T-helper 9 cell (primary cell): ENCODE measurements around the gene COL25A1.

ENCODE experiments used
- DNase-seq: peaks from one replicate; pipeline ENCODE4 v3.0.0-alpha.2; 2020
- total RNA-seq, 2 donors: gene quantifications; one replicate each; lab custom pipeline; 2026; lab: John Stamatoyannopoulos, UW

Gene COL25A1
- total RNA-seq: 0 to 0.14 reads per million in 2 donors

DNA sequence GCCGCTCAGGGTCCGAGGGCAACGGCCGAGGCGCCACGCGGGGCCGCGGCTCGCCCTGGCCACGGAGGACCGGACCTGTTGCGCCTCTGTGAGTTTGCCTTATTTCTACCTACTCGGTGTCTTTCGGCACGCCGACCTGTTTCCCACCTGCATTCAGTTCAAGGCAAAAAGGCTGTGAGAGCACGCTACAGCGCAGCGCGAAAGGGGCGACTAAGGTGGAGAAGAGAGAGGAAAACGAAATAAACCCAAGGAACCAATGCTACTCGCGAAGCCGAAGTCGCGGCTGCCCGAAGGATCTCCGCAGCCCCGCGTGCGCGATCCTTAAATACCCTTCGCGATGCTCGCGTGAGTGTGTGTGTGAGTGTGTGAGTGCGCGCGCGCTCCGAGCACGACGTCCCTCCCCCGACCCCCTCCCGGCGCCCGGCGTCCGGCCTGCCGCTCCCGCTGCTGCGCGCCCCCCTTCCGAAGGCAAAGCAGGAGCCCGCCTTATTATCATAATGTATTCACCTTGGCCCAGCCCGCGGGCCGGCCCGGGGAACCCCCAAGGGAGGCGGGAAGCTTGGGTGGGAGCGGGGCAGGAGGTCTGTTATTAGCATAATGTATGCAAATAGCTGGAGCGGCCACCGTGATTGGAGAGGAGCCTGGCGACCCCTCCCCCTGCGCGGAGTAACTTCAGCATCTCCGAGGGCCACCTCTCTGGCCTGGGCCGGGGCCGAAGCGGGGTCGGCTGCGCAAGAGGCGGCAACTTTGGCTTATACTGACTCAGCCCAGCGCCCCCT lies at the start of gene COL25A1:
TSS of gene COL25A1 (minus strand) at position 298 of the 779 bp plus-strand sequence.
- DNase-seq: peak; percentile 22

DNA sequence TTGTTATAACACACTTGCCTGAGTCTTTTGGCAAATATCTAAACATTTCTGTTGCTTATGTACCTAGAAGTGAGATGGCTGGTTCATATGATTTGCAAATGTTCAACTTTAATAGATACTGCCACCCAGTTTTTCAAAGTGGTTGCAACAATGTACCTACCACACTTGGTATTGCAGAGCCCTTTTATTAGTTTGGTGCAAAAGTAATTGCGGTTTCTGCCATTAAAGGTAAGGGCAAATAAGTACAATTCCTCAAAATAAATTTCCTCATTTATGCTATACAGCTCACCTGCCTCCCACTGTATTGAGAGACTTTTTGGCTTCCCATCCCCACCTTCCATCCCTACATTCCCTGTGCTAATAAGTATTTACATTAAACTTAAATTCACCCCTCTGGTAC lies 47.7 kb upstream of the COL25A1 start:
- no peak for DNase-seq

GRCh38 chr4:109334129-109335105 lies 32.0 kb upstream of the COL25A1 start:
- DNase-seq: no peak

GRCh38 chr4:109332926-109333464 lies 30.5 kb upstream of the COL25A1 start:
- DNase-seq: no peak

GRCh38 chr4:109327641-109328040 lies 25.2 kb upstream of the COL25A1 start:
- no peak for DNase-seq

- DNase-seq: no peak
These were observed 23.2 kb upstream of the COL25A1 start for GRCh38 chr4:109325698-109326097.

GRCh38 chr4:109323348-109323747 lies 20.9 kb upstream of the COL25A1 start:
- no peak for DNase-seq

- DNase-seq: no peak
These were observed 18.8 kb upstream of the COL25A1 start for GRCh38 chr4:109321232-109321631.

DNA sequence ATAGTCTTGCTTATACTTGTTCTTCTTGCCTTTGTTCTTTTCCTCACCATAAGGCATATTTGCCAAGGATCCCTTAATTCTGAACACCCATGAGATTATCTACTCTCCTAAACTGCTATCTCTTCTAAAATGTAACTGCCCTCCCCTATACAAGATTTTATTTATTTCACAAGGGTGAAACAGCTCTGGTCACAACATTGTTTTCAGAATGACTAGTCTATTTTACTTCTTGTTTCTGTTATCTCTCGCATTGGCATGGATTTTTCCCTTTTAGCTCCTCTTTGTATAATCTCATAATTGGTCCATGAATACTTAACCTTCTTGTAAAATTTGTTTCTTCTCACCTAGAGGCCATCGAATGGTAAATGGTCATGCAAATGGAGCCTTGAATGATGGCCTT lies 17.2 kb upstream of the COL25A1 start:
- no peak for DNase-seq

DNA sequence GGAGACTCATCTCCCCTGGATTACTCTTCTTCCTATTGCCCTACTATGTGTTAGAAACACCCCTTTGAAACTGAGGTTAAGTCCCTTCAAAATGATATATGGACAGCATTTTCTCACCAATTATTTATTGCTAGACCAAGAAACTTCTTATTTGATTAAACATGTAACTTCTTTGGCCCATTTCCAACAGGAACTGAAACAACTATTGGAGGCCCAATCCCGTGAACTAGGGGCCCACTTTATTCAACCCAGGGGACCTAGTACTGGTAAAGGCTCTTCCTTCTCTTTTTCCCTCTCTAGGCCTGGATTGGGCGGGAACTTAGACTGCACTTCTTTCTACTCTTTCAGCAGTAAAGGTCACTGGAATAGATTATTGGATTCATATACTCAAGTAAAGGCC lies 16.7 kb upstream of the COL25A1 start:
- DNase-seq: no peak

- no peak for DNase-seq
These were observed 13.4 kb upstream of the COL25A1 start for GRCh38 chr4:109315818-109316217.

DNA sequence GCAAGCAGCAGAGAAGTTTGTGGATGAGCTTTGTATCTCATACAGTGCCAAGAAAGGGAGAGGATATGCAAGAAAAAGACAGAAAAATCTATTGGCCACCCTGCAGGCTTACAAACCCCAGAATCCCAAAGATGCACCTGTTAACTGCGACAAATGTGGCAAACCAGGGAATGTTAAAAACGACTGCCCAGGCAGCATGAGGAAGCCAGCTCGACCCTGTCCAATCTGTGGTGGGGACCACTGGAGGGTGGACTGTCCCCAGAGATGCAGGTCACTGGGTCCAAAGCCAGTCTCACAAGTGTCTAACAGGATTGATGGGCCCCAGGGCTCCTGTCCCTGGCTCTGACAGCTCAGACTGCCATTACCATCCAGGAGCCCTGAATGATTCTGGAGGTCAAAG lies 12.9 kb upstream of the COL25A1 start:
- no peak for DNase-seq

- DNase-seq: no peak
These were observed 11.0 kb upstream of the COL25A1 start for GRCh38 chr4:109313168-109314133.

DNA sequence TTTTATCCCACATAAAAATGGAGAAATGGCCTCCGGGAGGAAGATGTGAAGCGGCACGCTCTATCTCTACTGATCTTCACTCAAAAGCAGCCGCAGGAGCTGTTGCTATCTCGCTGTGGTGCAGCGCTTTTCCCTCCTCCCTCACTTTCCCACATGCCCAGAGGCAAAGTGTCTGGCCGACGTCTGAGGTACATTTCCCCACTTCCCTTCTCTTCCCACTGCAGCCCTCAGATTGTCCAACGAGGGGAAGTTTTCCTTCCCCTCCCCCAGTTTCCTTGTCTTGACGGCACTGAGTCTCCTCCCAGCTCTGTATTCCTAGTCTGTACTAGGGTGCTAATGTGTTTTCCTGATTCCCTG lies 660 bp upstream of the COL25A1 start:
- no peak for DNase-seq

DNA sequence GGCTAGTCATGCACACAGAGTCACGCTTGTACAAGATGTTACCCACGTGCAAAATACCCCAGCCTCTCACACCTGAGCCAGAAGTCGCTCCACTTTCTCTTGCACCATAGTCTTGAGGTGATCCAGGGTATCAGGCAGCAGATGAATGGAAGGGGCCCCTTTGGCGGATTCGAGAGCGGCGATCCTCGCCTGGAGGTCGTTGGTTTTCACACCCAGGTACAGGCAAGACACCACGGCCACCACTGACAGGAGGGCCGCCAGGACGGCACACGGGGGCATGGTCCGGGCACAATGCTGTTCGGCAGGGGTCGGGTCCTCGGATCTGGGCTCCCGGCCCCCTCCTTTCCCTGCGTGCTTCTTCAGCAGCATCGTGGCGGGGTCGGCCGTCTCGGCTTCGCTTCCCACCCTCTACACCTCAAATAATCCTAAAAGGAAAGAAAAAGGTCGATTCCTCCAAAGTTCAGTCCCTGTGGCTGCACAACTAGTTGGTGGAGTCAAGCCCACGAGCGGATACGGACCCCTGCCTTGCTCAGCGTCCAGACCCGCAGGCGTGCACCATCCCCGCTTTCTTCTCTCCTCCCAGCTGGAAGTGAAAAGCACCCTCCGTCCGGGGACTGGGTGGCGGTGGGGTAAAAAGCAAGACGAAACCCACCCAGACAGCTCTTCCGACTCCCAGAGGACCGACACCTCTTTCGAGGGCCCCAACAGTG lies 652 bp downstream of the COL25A1 start:
- no peak for DNase-seq

DNA sequence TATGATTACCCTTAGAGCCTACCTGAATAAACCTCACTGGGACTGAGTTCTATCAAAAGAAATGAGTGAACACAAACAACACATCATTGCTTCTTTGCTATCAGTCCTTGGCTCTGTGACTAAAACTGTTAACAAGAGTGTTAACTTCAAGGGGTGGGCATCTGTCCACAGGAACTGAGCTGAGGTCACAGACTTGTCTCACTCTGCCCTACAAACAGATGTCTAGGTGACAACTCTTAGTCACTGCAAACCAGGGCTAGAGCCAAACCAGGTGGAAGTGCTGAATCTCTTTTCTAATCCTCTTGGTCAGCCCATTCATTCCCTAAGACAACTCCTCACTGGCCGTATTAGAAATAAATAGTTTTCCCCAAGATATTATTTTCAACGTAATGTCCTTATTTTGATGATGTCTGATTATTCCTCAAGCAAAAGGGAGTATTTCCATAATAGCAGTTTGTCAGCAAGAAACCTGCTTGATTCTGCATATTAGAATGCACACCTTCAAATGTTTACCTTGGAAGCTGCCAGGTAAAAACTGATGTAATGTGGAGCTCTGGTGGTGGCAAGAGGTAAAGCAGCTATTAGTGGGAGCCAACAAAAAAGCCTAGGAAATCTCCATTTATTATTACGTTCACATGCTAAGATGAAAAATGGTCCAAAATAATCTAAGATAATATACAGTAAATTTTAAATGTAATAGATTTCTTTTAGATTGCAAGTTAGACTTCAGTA lies 4.0 kb downstream of the COL25A1 start:
- no peak for DNase-seq

- no peak for DNase-seq
These were observed 5.9 kb downstream of the COL25A1 start for GRCh38 chr4:109296527-109296926.

- DNase-seq: no peak
These were observed 7.4 kb downstream of the COL25A1 start for GRCh38 chr4:109295081-109295480.

- DNase-seq: no peak
These were observed 7.9 kb downstream of the COL25A1 start for GRCh38 chr4:109294468-109295020.

DNA sequence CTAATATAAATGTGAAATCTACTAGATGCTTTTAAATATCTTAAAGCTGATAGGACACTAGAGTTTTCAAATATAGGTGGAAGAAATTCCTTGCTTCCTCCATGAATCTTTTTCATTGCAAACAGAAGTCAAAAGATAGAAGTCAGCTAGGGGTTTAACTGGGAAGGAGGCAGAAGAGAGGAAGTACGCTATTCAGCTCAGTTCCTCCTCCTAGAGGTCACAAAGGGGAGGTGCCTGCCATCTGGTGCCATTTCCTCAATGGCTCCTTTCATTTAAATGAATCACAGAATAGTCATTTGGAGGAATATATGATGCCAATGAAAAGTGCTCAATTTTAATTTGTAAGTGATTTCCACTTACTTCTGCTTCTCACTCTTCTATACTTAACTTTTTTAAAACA lies 8.5 kb downstream of the COL25A1 start:
- DNase-seq: no peak
